GM12873 (cell line): Measurements from ENCODE around the gene GPR108.

ENCODE experiments used
- CTCF ChIP-seq: IDR thresholded peaks from 2 replicates; pipeline ENCODE4 v1.5.1; 2012; ENCODE audit warnings: low read depth, mild to moderate bottlenecking, moderate library complexity, low read length, control low read depth; ENCODE audit not compliant: insufficient read depth; ENCODE audit errors: missing control alignments

The GPR108 gene

GRCh38 chr19:6680141-6680540 lies 57.2 kb downstream of the GPR108 start:
- no peak for TF ChIP-seq CTCF
